ENCODE results near the gene CNTN4.

GRCh38 chr3:2106438-2106837 is 7.8 kb downstream of the CNTN4 start:
- TF ChIP-seq CTCF (IDR thresholded peaks at IDR 0.05) (no peak), POLR2A (IDR thresholded peaks at IDR 0.05) (no peak)

Data from right lobe of liver (tissue), 4 donors.